Endothelial cell of umbilical vein (primary cell): ENCODE data around the gene NPHS1. TPM values are rescaled to one million over a fixed set of nuclear protein-coding genes. Genes with fewer than 3 reads are reported as not detected.

Experiments used
- BruUV-seq: library from RNA; stranded (reverse); fragments of 400-500 nt; replicated peaks from 2 replicates; lab custom pipeline; 2021; lab: Mats Ljungman, UMichigan
- CTCF ChIA-PET: fragments of 300-600, 350-600 bp; sonication (Branson Sonifier 250); formaldehyde crosslinking; loops from one replicate; lab custom pipeline; 2021; ENCODE audit warnings: antibody characterized with exemption, inconsistent platforms; lab: Charles Lee
- POLR2A ChIA-PET: fragments of 300-600, 350-600 bp; sonication (Branson Sonifier 250); formaldehyde crosslinking; loops from one replicate; lab custom pipeline; 2021; ENCODE audit warnings: antibody characterized with exemption, inconsistent platforms; lab: Charles Lee
- DNase-seq: peaks from one replicate; pipeline ENCODE4 v3.0.0-alpha.2; 2011; ENCODE audit warnings: low read depth, low spot score
- FAIRE-seq: peaks from 2 replicates; lab custom pipeline; 2011; peaks lifted over from hg19 to GRCh38; lab: Jason Lieb, UNC
- H2AFZ ChIP-seq: 2 replicates; pipeline ENCODE4 v1.6.0; 2012; ENCODE audit warnings: low read depth, low read length, control low read depth, inconsistent platforms
- H3K27ac ChIP-seq: 2 replicates; pipeline ENCODE4 v1.5.1; 2011; ENCODE audit warnings: low read depth, mild to moderate bottlenecking, control low read depth, low read length, moderate library complexity; ENCODE audit not compliant: insufficient read depth
- H3K27me3 ChIP-seq, 2 experiments: 2 replicates each; pipeline versions ENCODE4 v1.6.0 to v1.6.1; 2011; ENCODE audit warnings: low read length in 2 of 2, mixed read lengths in 1 of 2; ENCODE audit not compliant: control insufficient read depth in 2 of 2, insufficient read depth in 2 of 2
- H3K36me3 ChIP-seq, 2 experiments: 2 replicates in 1 of 2; 3 replicates in 1 of 2; pipeline ENCODE4 v1.5.1; 2011; ENCODE audit warnings: low read length in 2 of 2, mild to moderate bottlenecking in 1 of 2, moderate library complexity in 1 of 2; ENCODE audit not compliant: control insufficient read depth in 2 of 2, insufficient read depth in 2 of 2; ENCODE audit errors: extremely low read depth in 1 of 2
- H3K4me1 ChIP-seq: 3 replicates; pipeline ENCODE4 v1.5.1; 2011; ENCODE audit warnings: mild to moderate bottlenecking, low read length; ENCODE audit not compliant: control insufficient read depth, insufficient read depth; ENCODE audit errors: extremely low read depth
- H3K4me2 ChIP-seq: 2 replicates; pipeline ENCODE4 v1.6.1; 2011; ENCODE audit warnings: low read length, control low read depth, mixed read lengths; ENCODE audit not compliant: insufficient read depth
- H3K4me3 ChIP-seq, 3 experiments: fragments of 200-600 bp in 1 of 3; sonication (generic), shearing (Covaris generic) in 1 of 3; replicated peaks in 1 of 3; 2 replicates each; pipeline ENCODE4 v1.5.1; 2011 to 2016; ENCODE audit warnings: control low read depth in 3 of 3, low read length in 3 of 3, mild to moderate bottlenecking in 2 of 3, inconsistent platforms in 1 of 3, low read depth in 1 of 3, moderate library complexity in 1 of 3; ENCODE audit not compliant: insufficient read depth in 1 of 3
- H3K79me2 ChIP-seq: 2 replicates; pipeline ENCODE4 v1.6.0; 2012; ENCODE audit warnings: low read length, inconsistent platforms; ENCODE audit not compliant: control insufficient read depth, insufficient read depth
- H3K9ac ChIP-seq: replicated peaks from 2 replicates; pipeline ENCODE3; 2011; ENCODE audit warnings: low read length, control low read depth; ENCODE audit not compliant: insufficient read depth; ENCODE audit errors: extremely low read depth
- H3K9me1 ChIP-seq: replicated peaks from 3 replicates; pipeline ENCODE4 v1.6.0; 2011; ENCODE audit warnings: mild to moderate bottlenecking, low read length; ENCODE audit not compliant: control insufficient read depth, insufficient read depth; ENCODE audit errors: extremely low read depth
- H3K9me3 ChIP-seq: replicated peaks from 2 replicates; pipeline ENCODE4 v1.5.1; 2012; ENCODE audit warnings: low read length, inconsistent platforms; ENCODE audit not compliant: control insufficient read depth, insufficient read depth
- H4K20me1 ChIP-seq: replicated peaks from 2 replicates; pipeline ENCODE3; 2011; ENCODE audit warnings: mild to moderate bottlenecking, low read length; ENCODE audit not compliant: control insufficient read depth, insufficient read depth; ENCODE audit errors: extremely low read depth
- EZH2 ChIP-seq: IDR thresholded peaks from 2 replicates; pipeline ENCODE4 v1.6.1; 2012; ENCODE audit warnings: borderline replicate concordance, low read depth, mild to moderate bottlenecking, moderate library complexity, low read length, inconsistent platforms; ENCODE audit not compliant: severe bottlenecking
- FOS ChIP-seq: IDR thresholded peaks from 2 replicates; pipeline ENCODE4 v1.6.1; 2011; ENCODE audit warnings: mild to moderate bottlenecking, low read length, moderate library complexity, borderline replicate concordance; ENCODE audit not compliant: insufficient read depth
- GATA2 ChIP-seq: IDR thresholded peaks from 2 replicates; pipeline ENCODE4 v1.7.0; 2011; ENCODE audit warnings: low read depth, mild to moderate bottlenecking, moderate library complexity, mixed read lengths, low read length; ENCODE audit not compliant: insufficient read length, insufficient read depth
- JUN ChIP-seq: IDR thresholded peaks from 2 replicates; pipeline ENCODE4 v1.6.1; 2011; ENCODE audit warnings: borderline replicate concordance, low read depth; ENCODE audit not compliant: insufficient read length, insufficient read depth
- MYC ChIP-seq: IDR thresholded peaks from one replicate; pipeline ENCODE4 v1.6.1; 2011; ENCODE audit warnings: mild to moderate bottlenecking, low read depth, low read length
- POLR2A ChIP-seq: IDR thresholded peaks from 2 replicates; pipeline ENCODE4 v1.6.1; 2012; ENCODE audit warnings: low read depth, mild to moderate bottlenecking, control low read depth, low read length
- POLR2AphosphoS5 ChIP-seq: IDR thresholded peaks from 2 replicates; pipeline ENCODE4 v1.6.1; 2012; ENCODE audit warnings: low read depth, mild to moderate bottlenecking, control low read depth, low read length, moderate library complexity; ENCODE audit not compliant: insufficient read depth
- dilution Hi-C: fragments of 300-500 bp; cut with MboI; formaldehyde crosslinking; loops from one replicate; pipeline ENCODE4 v1.15.0; 2019; ENCODE audit warnings: low sequenced_read_pairs; ENCODE audit not compliant: extremely low pct_ligation_motif_present
- intact Hi-C: fragments of 100-400 bp; cut with micrococcal nuclease; formaldehyde crosslinking; loops from one replicate; pipeline ENCODE4 v1.10.0; 2022
- polyA plus RNA-seq, 4 experiments: library from polyadenylated mRNA; depleted of rRNA in 3 of 4; stranded (reverse) in 3 of 4; unstranded in 1 of 4; fragments of >200 nt; gene quantifications; 2 replicates each; pipeline versions ENCODE4 v1.2.1 to v1.2.3, GENCODE V29; 2011 to 2012; ENCODE audit warnings: missing spikeins in 1 of 4
- total RNA-seq: library from RNA; stranded (reverse); gene quantifications from 2 replicates; pipeline ENCODE4 v1.2.3, GENCODE V29; 2021
- TF ChIP-seq, protein P1 (sequence below): IDR thresholded peaks from 2 replicates; pipeline ENCODE4 v1.6.1; 2011; ENCODE audit not compliant: insufficient read depth, insufficient read length
- TF ChIP-seq, protein P2 (sequence below), 2 donors: IDR thresholded peaks; 1 replicate in 1 of 2; 2 replicates in 1 of 2; pipeline ENCODE4 v1.5.1; 2011; ENCODE audit warnings: low read length in 2 of 2, mild to moderate bottlenecking in 2 of 2, moderate library complexity in 2 of 2, control low read depth in 1 of 2, inconsistent platforms in 1 of 2, low read depth in 1 of 2; ENCODE audit not compliant: insufficient read depth in 1 of 2; ENCODE audit errors: extremely low read depth in 1 of 2

Gene NPHS1
- total and polyA plus RNA-seq, 2 donors (not counting 3 experiments of a cell fraction or from before 2014, with no cell fraction given): not detected

DNA sequence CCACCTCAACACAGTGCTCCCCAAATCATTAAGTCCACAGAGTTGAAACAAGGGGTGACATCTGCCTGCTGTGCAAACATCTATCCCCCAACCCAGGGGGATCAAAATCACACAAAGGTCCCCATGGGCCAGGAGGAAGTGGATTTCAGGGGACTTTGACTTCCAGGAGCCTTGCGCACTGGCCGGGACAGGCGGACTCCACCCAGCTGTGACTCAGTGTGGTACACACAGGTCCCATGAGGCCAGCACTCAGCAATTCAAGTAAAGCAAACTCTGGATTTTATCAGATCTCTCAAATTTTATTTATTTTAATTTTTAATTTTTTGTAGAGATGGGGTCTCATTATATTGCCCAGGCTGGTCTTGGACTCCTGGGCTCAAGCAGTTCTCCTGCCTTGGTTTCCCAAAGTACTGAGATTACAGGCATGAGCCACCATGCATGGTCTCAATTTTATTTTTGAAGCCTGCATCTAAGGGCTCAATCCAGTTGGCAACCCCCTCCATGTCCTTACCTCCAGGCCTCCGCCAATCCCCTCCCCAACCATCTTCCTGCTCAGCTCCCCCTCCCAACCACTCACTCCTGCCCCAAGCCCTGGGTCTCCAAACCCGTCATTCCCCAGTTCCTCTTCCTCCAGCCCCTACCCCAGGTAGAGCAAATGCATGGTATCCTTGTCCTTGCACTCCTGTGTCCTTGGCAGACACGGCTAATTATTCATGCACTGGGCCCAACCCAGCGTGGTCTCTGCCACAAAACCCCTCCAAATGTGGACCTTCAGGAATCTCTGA lies 58.7 kb downstream of the NPHS1 start:
- H2AFZ ChIP-seq: no peak overlapping the region
- H3K9me3 ChIP-seq: no peaks in the 10 kb centered on the region
- no peak overlapping the region for H3K4me3 ChIP-seq
- ChIA-PET CTCF (interaction anchor here (0.6 kb wide), 1 partner anchor 17 kb away, joined by 3 read pairs; no protein-coding TSS in a partner anchor), POLR2A (interaction anchor here (0.6 kb wide), 1 partner anchor 136 kb away, joined by 6 read pairs; no protein-coding TSS in a partner anchor)
- TF ChIP-seq EZH2 (no peak), POLR2A (no peak), JUN (no peak)
- no peaks in the 10 kb centered on the region for H3K9me1 ChIP-seq
- no TSS peak for BruUV-seq
- H3K27ac ChIP-seq: no peak overlapping the region
- H3K4me1 ChIP-seq: no peaks in the 10 kb centered on the region
- no peak overlapping the region for H3K9ac ChIP-seq
- DNase-seq (no peak), FAIRE-seq (no peak)
- H3K79me2 ChIP-seq: no peaks in the 10 kb centered on the region
- H3K36me3 ChIP-seq: no peaks in the 10 kb centered on the region
- H3K4me2 ChIP-seq: no peak overlapping the region
- dilution Hi-C loops (no loop called here), intact Hi-C loops (no loop called here)
- peaks cover 11 to 22% of the 10 kb centered on the region in 2 experiments for H3K27me3 ChIP-seq
- no peaks in the 10 kb centered on the region for H4K20me1 ChIP-seq

DNA sequence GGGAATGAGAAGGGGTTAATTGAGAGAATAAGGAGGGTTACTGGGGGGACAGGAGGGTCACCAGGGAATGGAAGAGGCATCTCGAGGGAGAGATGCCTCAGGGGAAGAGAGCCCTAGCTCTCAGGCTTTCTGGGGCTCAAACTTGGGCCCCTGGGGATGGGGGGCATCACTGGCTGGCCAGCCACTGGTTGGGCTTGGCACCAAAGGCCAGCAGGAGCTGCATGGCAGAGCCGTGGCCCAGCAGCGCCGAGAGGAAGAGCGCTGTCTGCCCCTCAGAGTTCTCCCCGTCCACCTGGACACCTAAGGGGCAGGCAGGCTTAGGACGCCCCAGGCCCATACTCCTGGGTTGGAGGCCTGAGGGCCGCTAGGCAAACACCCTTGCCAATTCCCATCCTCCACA lies 59.4 kb downstream of the NPHS1 start:
- no peak for FAIRE-seq
- Histone ChIP-seq H3K79me2 (no peaks in the 10 kb centered on the region), H3K27me3 (peaks cover 11 to 20% of the 10 kb centered on the region in 2 experiments), H3K27ac (no peak overlapping the region), H3K4me1 (no peaks in the 10 kb centered on the region), H3K4me3 (no peak overlapping the region), H3K4me2 (no peak overlapping the region), H2AFZ (no peak overlapping the region), H3K9me1 (no peaks in the 10 kb centered on the region), H3K36me3 (no peaks in the 10 kb centered on the region), H3K9ac (no peak overlapping the region), H3K9me3 (no peaks in the 10 kb centered on the region), H4K20me1 (no peaks in the 10 kb centered on the region)
- TF ChIP-seq GATA2 (no peak), JUN (no peak), FOS (no peak), MYC (no peak), EZH2 (no peak), POLR2A (no peak), POLR2AphosphoS5 (no peak)
- TF ChIP-seq, protein P1, sequence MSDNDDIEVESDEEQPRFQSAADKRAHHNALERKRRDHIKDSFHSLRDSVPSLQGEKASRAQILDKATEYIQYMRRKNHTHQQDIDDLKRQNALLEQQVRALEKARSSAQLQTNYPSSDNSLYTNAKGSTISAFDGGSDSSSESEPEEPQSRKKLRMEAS: no peak
- TF ChIP-seq, protein P2, sequence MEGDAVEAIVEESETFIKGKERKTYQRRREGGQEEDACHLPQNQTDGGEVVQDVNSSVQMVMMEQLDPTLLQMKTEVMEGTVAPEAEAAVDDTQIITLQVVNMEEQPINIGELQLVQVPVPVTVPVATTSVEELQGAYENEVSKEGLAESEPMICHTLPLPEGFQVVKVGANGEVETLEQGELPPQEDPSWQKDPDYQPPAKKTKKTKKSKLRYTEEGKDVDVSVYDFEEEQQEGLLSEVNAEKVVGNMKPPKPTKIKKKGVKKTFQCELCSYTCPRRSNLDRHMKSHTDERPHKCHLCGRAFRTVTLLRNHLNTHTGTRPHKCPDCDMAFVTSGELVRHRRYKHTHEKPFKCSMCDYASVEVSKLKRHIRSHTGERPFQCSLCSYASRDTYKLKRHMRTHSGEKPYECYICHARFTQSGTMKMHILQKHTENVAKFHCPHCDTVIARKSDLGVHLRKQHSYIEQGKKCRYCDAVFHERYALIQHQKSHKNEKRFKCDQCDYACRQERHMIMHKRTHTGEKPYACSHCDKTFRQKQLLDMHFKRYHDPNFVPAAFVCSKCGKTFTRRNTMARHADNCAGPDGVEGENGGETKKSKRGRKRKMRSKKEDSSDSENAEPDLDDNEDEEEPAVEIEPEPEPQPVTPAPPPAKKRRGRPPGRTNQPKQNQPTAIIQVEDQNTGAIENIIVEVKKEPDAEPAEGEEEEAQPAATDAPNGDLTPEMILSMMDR (IDR thresholded peaks at IDR 0.05; ENCODE audit: extremely low read depth in 1 of 2, insufficient read depth in 1 of 2, low read depth in 1 of 2, low read length in 2 of 2): no peak
- dilution Hi-C loops (no loop called here), intact Hi-C loops (no loop called here)
- BruUV-seq: no TSS peak
- no peak for DNase-seq
- POLR2A ChIA-PET: no interaction called here
- CTCF ChIA-PET: no interaction called here
